A549 (cell line): ENCODE measurements around the gene IGF1R. TPM values are rescaled to one million over a fixed set of nuclear protein-coding genes. Genes with fewer than 3 reads are reported as not detected.
A peak's percentile ranks its signal among the peaks of the same experiment; 100 is the strongest.

ENCODE experiments used
- ATAC-seq, 2 experiments: fragments of 200-7000 bp in 1 of 2; fragments of >200 bp in 1 of 2; cut with Nextera tagmentation in 1 of 2; cut with Tn5 transposase in 1 of 2; 3 replicates each; pipeline versions ENCODE4 v1.8.0 to v1.9.1; 2018 to 2020; ENCODE audit warnings: mild to moderate bottlenecking in 1 of 2, moderate library complexity in 1 of 2
- CTCF ChIA-PET: fragments of 300-600 bp; sonication (Branson Sonifier 250); formaldehyde crosslinking; extraction: SDS; loops from one replicate; lab custom pipeline; 2021; ENCODE audit warnings: antibody characterized with exemption, inconsistent platforms; lab: Yijun Ruan, JAX
- POLR2A ChIA-PET: fragments of 350-600 bp; formaldehyde crosslinking; extraction: SDS; loops from one replicate; lab custom pipeline; 2021; ENCODE audit warnings: antibody characterized with exemption, inconsistent platforms; lab: Yijun Ruan, JAX
- DNase-seq, 2 experiments: peaks; one replicate each; pipeline versions ENCODE4 v3.0.0 to v3.0.0-alpha.2; 2011 to 2016; ENCODE audit warnings: low read depth in 1 of 2, low spot score in 1 of 2
- FAIRE-seq: peaks from 2 replicates; lab custom pipeline; 2011; peaks lifted over from hg19 to GRCh38; lab: Jason Lieb, UNC
- H3K27ac ChIP-seq, 2 experiments: fragments of >200 bp; sonication (Bioruptor Twin); formaldehyde crosslinking; 3 replicates each; pipeline ENCODE4 v1.5.1; 2016 to 2017
- H3K4me1 ChIP-seq: fragments of >200 bp; sonication (Bioruptor Twin); formaldehyde crosslinking; 3 replicates; pipeline ENCODE4 v1.6.1; 2016
- H3K4me2 ChIP-seq: fragments of >200 bp; sonication (Bioruptor Twin); formaldehyde crosslinking; 3 replicates; pipeline ENCODE4 v1.6.1; 2016
- H3K4me3 ChIP-seq: fragments of >200 bp; sonication (Bioruptor Twin); formaldehyde crosslinking; 3 replicates; pipeline ENCODE4 v1.5.1; 2016
- H3K9me3 ChIP-seq: fragments of >200 bp; sonication (Bioruptor Twin); formaldehyde crosslinking; 3 replicates; pipeline ENCODE4 v1.6.1; 2016
- BHLHE40 ChIP-seq: IDR thresholded peaks from 2 replicates; pipeline ENCODE4 v1.6.1; 2012; ENCODE audit warnings: low read depth, low read length, inconsistent platforms
- CBX2 ChIP-seq: fragments of 200-600 bp; sonication (generic); IDR thresholded peaks from 2 replicates; pipeline ENCODE4 v1.6.1; 2016; ENCODE audit warnings: low read depth, mild to moderate bottlenecking, borderline replicate concordance
- CEBPB ChIP-seq, 2 experiments: fragments of >200 bp in 1 of 2; sonication (Bioruptor Twin) in 1 of 2; formaldehyde crosslinking in 1 of 2; IDR thresholded peaks; 2 replicates each; pipeline ENCODE4 v1.6.1; 2012 to 2016
- EHF ChIP-seq: fragments of 250-450 bp; sonication (Bioruptor Pico); IDR thresholded peaks from 2 replicates; pipeline ENCODE4 v1.5.0; 2020; ENCODE audit warnings: mild to moderate bottlenecking
- EHMT2 ChIP-seq: fragments of 200-600 bp; sonication (generic); IDR thresholded peaks from 2 replicates; pipeline ENCODE4 v1.6.1; 2016; ENCODE audit warnings: antibody characterized with exemption, low read depth, mild to moderate bottlenecking, moderate library complexity
- EP300 ChIP-seq, 2 experiments: fragments of >200 bp; sonication (Bioruptor Twin); formaldehyde crosslinking; IDR thresholded peaks; 2 replicates in 1 of 2; 3 replicates in 1 of 2; pipeline ENCODE4 v1.6.1; 2016 to 2017
- FOXS1 ChIP-seq: fragments of 250-450 bp; sonication (Bioruptor Pico); IDR thresholded peaks from 2 replicates; pipeline ENCODE4 v1.5.0; 2020; ENCODE audit warnings: mild to moderate bottlenecking, moderate library complexity
- HOXA7 ChIP-seq: fragments of 250-450 bp; sonication (Bioruptor Pico); IDR thresholded peaks from 2 replicates; pipeline ENCODE4 v1.5.0; 2020; ENCODE audit warnings: mild to moderate bottlenecking, moderate library complexity
- HOXB13 ChIP-seq: fragments of 250-450 bp; sonication (Bioruptor Pico); IDR thresholded peaks from 2 replicates; pipeline ENCODE4 v1.5.0; 2020; ENCODE audit warnings: low read depth, mild to moderate bottlenecking, moderate library complexity
- HOXB5 ChIP-seq: fragments of 250-450 bp; sonication (Bioruptor Pico); IDR thresholded peaks from 2 replicates; pipeline ENCODE4 v1.5.0; 2020; ENCODE audit warnings: mild to moderate bottlenecking, moderate library complexity
- JUN ChIP-seq, 2 experiments: fragments of >200 bp; sonication (Bioruptor Twin); formaldehyde crosslinking; IDR thresholded peaks; 2 replicates in 1 of 2; 3 replicates in 1 of 2; pipeline ENCODE4 v1.6.1; 2016 to 2017
- JUNB ChIP-seq: fragments of >200 bp; sonication (Bioruptor Twin); formaldehyde crosslinking; IDR thresholded peaks from 2 replicates; pipeline ENCODE4 v1.6.1; 2016
- MAX ChIP-seq: IDR thresholded peaks from 2 replicates; pipeline ENCODE4 v1.6.1; 2012
- MAZ ChIP-seq: fragments of 150-350 bp; IDR thresholded peaks from 2 replicates; pipeline ENCODE4 v1.6.1; 2014; ENCODE audit warnings: antibody characterized with exemption, low read depth, low read length, borderline replicate concordance
- NPAS2 ChIP-seq: fragments of 250-450 bp; sonication (Bioruptor Pico); IDR thresholded peaks from 2 replicates; pipeline ENCODE4 v1.8.0; 2022; ENCODE audit warnings: mild to moderate bottlenecking, moderate library complexity, borderline replicate concordance
- NR3C1 ChIP-seq: fragments of >200 bp; sonication (Bioruptor Twin); formaldehyde crosslinking; IDR thresholded peaks from 3 replicates; pipeline ENCODE4 v1.6.1; 2017
- PHF8 ChIP-seq: fragments of 200-600 bp; sonication (generic); IDR thresholded peaks from 2 replicates; pipeline ENCODE4 v1.6.1; 2016; ENCODE audit warnings: low read depth, mild to moderate bottlenecking, antibody characterized with exemption, moderate library complexity, borderline replicate concordance
- POLR2A ChIP-seq: IDR thresholded peaks from 2 replicates; pipeline ENCODE4 v1.6.1; 2012; ENCODE audit warnings: mild to moderate bottlenecking, low read length
- RFX5 ChIP-seq: fragments of 450-650 bp; IDR thresholded peaks from 2 replicates; pipeline ENCODE4 v1.7.1; 2014; ENCODE audit warnings: antibody characterized with exemption, mild to moderate bottlenecking, moderate library complexity
- RNF2 ChIP-seq: fragments of 200-600 bp; sonication (generic); IDR thresholded peaks from 2 replicates; pipeline ENCODE4 v1.6.1; 2016; ENCODE audit warnings: low read depth, mild to moderate bottlenecking, antibody characterized with exemption, moderate library complexity, borderline replicate concordance
- SREBF2 ChIP-seq: fragments of 450-650 bp; IDR thresholded peaks from 2 replicates; pipeline ENCODE4 v1.6.1; 2014; ENCODE audit warnings: mild to moderate bottlenecking, moderate library complexity
- USF2 ChIP-seq: fragments of 450-650 bp; IDR thresholded peaks from 2 replicates; pipeline ENCODE4 v1.6.1; 2014; ENCODE audit warnings: antibody characterized with exemption
- ZC3H11A ChIP-seq: fragments of 450-650 bp; IDR thresholded peaks from 2 replicates; pipeline ENCODE4 v1.6.1; 2014; ENCODE audit warnings: antibody characterized with exemption, mild to moderate bottlenecking
- ZFP36 ChIP-seq: fragments of 450-650 bp; IDR thresholded peaks from 2 replicates; pipeline ENCODE4 v1.6.1; 2014; ENCODE audit warnings: borderline replicate concordance; ENCODE audit not compliant: partially characterized antibody
- ZSCAN20 ChIP-seq: fragments of 250-450 bp; sonication (Bioruptor Pico); IDR thresholded peaks from 2 replicates; pipeline ENCODE4 v1.8.0; 2022; ENCODE audit warnings: mild to moderate bottlenecking, moderate library complexity
- WGBS: methylation state at CpG from one replicate; pipeline ENCODE4 v1.1.6; 2017; ENCODE audit errors: missing lambda C conversion rate; 5-methylcytosine and 5-hydroxymethylcytosine counted together
- polyA plus RNA-seq, 4 experiments: library from polyadenylated mRNA; depleted of rRNA in 3 of 4; stranded (reverse); fragments of >200 nt; fragmentation: RNase III in 1 of 4; extraction: RNeasy Plus Mini Kit Qiagen cat#74134 plus additional on column Dnase treatment in 1 of 4; gene quantifications; 2 replicates in 3 of 4; 3 replicates in 1 of 4; pipeline ENCODE4 v1.2.3, GENCODE V29; 2011 to 2017
- TF ChIP-seq, protein P1 (sequence below): fragments of 250-450 bp; sonication (Bioruptor Pico); IDR thresholded peaks from 2 replicates; pipeline ENCODE4 v1.5.0; 2020; ENCODE audit warnings: low read depth, mild to moderate bottlenecking, moderate library complexity

The IGF1R gene
- polyA plus RNA-seq, 2 of the 4 experiments (the other 2 are of a cell fraction) = 42.6 to 69.5 TPM

- DNase-seq (no peak), FAIRE-seq (peak; percentile 56), ATAC-seq (peak in 1 of 2 experiments; percentile 42; a peak in 3 of 6 replicates)
- POLR2A ChIA-PET = no interaction called here
- no peaks in the 10 kb centered on the region for H3K9me3 ChIP-seq
- 82% methylated on average over 5 of the region's 5 CpGs for WGBS
- no peak for TF ChIP-seq ZFP36
- no peak for TF ChIP-seq HOXA7 (CRISPR knock-in tag)
- no peak for TF ChIP-seq CBX2
- TF ChIP-seq BHLHE40 = no peak
- TF ChIP-seq RFX5 = no peak
- TF ChIP-seq, protein P1, sequence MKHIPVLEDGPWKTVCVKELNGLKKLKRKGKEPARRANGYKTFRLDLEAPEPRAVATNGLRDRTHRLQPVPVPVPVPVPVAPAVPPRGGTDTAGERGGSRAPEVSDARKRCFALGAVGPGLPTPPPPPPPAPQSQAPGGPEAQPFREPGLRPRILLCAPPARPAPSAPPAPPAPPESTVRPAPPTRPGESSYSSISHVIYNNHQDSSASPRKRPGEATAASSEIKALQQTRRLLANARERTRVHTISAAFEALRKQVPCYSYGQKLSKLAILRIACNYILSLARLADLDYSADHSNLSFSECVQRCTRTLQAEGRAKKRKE = no peak
- no peak for TF ChIP-seq MAX
- no peak for TF ChIP-seq HOXB13 (CRISPR knock-in tag)
- no peak for TF ChIP-seq NR3C1
- TF ChIP-seq CEBPB (IDR thresholded peaks at IDR 0.05) = no peak
- no peak for TF ChIP-seq EP300 (IDR thresholded peaks at IDR 0.05)
- TF ChIP-seq ZSCAN20 = no peak
- no peak for TF ChIP-seq JUNB
- TF ChIP-seq RNF2 = no peak
- H3K4me3 ChIP-seq = no peak overlapping the region
- CTCF ChIA-PET = no interaction called here
- no peak overlapping the region for H3K4me2 ChIP-seq
- H3K27ac ChIP-seq = 0 out of 6 replicates have a peak overlapping the region, but pooled peaks of 1 of the 2 experiments have one; percentile 19
- H3K4me1 ChIP-seq = peaks cover 69% of the 10 kb centered on the region
These were observed 29.2 kb downstream of the IGF1R start for GRCh38 chr15:98677345-98678059.

GRCh38 chr15:98678484-98678883 is 30.1 kb downstream of the IGF1R start:
- 91% methylated on average over 7 of the region's 7 CpGs for WGBS
- Histone ChIP-seq H3K9me3 (no peaks in the 10 kb centered on the region), H3K4me3 (no peak overlapping the region), H3K4me2 (no peak overlapping the region), H3K4me1 (peaks cover 72% of the 10 kb centered on the region), H3K27ac (no peak overlapping the region)
- no peak for DNase-seq
- ATAC-seq = no peak
- FAIRE-seq = no peak
- no peak for TF ChIP-seq EP300 (IDR thresholded peaks at IDR 0.05)
- TF ChIP-seq NR3C1 = no peak
- TF ChIP-seq MAZ = no peak
- TF ChIP-seq POLR2A = no peak
- TF ChIP-seq NPAS2 (CRISPR knock-in tag) = no peak
- no peak for TF ChIP-seq RFX5
- TF ChIP-seq PHF8 = no peak
- no peak for TF ChIP-seq SREBF2
- no peak for TF ChIP-seq ZC3H11A
- no peak for TF ChIP-seq JUN (IDR thresholded peaks at IDR 0.05)
- no peak for TF ChIP-seq EHF (CRISPR knock-in tag)
- TF ChIP-seq EHMT2 = no peak
- no peak for TF ChIP-seq JUNB
- TF ChIP-seq USF2 = no peak
- TF ChIP-seq FOXS1 (CRISPR knock-in tag) = no peak
- no peak for TF ChIP-seq HOXB5 (CRISPR knock-in tag)
- ChIA-PET CTCF (interaction anchor here (0.6 to 2.4 kb wide), 6 partner anchors 19 to 397 kb away, joined by 3 to 9 read pairs (median 3); no protein-coding TSS in a partner anchor), POLR2A (no interaction called here)
